HG02943 (cell line): ENCODE data around the gene ARHGEF4.

Experiments
- ATAC-seq: cut with Tn5 transposase; IDR thresholded peaks from one replicate; pipeline ENCODE4 v1.9.1; 2021; ENCODE audit warnings: mild to moderate bottlenecking, low read depth, moderate library complexity; ENCODE audit not compliant: unreplicated experiment

The ARHGEF4 gene

DNA sequence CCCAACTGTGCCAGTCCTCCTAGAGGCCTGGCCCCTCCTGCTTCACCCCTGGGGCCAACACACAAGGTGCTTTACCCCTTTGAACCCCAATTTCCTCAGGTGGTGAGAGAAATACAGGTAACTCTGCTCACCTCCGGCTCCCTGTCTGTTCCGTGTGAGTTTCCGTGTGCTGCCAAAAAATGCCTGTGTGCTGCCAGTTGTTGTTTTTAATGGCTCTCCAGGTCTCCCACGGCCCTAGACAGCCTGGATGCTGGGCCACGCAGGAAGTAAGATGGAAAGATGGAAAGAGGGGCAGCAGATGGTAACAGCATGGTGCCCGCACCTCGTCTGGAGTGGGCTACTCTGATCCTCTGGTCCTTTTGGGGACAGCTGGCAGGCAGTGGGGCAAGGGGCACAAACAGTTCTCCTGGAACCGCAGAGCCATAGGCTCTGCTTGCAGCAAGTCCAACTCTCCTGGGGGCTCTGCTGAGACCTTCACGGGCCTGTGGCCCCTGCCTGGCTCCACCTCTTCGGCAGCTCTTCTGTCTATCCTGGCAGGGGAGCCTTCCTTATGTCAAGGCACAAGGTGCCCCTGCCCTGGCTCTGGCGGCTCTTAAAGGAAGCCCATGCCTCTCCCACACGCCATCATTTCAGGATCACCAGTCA lies 4.3 kb upstream of the ARHGEF4 start:
- no peak for ATAC-seq

DNA sequence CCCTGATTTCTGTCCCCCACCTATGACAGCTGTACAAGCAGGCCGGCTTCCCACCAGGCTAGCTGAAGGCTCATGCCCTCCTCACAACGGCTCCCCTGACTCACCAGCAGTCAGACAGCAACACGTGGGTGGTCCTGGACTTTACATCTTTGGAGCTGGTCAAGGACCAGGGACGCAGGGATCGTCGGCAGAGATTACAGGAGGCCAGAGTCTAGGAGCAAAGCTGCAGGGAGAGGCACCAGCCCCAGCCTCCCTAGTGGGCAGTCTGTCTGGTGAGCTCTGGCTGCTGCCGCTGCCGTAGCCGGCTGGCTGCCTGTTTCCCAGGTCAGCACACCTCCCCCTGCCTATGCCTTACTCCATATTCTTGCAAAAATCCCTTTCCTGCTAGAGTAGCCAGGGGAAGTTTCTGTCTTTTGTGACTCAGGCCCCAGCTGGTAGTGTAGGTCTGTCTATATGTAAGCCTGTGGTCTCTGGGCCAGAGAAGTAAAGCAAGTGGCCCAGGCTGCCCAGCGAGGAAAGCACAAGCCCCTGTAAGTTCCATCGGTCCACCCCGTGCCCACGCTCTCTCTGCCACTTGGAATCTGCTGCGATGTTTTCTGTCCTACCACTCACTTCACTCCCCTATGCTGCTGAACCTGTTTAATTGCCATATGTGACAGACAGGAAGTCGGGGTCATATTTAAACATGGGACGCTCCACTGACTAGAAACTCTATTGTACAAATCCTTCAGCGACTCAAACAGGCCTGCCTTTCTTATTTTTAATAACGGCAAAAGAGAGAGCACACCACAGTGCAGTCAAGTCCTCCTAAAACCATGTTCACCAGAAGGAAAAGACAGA lies 2.4 kb upstream of the ARHGEF4 start:
- no peak for ATAC-seq

DNA sequence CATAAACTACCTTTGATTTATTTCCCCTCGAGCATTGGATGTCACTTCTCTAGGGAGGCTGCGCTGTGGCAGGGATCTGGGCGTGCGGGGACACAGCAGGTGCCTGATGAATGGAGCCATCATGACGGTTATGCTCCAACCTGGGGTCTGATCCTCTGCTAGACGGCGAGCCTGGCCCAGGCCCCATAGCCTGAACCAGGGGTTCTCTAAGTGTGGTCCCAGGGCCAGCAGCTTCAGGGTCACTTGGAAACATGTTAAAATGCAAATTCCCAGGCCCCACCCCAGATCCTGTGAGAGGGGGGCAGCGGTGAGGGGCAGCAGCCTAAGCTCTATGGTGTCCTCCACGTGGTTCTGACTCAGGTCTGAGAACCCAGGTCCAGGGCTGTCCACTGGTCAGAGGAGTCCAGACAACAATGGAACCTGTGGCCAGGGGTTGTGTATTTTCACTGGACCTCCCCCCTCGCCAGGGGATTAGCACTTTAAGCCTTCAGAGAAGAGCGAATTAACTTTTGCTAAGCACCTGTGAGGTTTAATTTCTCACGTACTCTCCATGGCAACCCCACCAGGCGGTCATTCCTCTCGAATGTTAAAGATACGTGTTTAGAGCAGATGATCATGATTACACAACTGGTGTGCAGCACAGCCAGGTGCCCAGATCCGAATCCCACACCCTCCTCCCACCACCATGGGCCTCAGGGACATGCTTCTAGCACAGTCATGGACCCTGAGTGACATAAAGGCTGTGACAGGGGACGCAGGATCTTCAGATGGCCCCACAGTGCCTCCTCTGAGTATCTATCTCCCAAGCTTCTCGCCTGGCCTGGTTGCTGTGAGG lies 1.6 kb upstream of the ARHGEF4 start:
- no peak for ATAC-seq

DNA sequence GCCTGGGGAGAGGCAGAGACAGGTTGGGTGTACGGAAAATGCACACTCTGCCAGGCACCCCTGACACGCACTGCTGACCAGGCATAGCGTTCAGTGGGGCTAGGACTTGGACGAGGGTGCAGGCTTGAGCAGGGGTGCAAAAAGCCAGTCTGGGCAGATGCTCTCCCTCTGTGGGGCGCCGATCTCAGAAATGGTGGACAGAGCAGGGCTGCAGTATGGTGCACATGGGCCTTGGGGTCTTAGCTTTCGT lies 1.0 kb upstream of the ARHGEF4 start:
- no peak for ATAC-seq

DNA sequence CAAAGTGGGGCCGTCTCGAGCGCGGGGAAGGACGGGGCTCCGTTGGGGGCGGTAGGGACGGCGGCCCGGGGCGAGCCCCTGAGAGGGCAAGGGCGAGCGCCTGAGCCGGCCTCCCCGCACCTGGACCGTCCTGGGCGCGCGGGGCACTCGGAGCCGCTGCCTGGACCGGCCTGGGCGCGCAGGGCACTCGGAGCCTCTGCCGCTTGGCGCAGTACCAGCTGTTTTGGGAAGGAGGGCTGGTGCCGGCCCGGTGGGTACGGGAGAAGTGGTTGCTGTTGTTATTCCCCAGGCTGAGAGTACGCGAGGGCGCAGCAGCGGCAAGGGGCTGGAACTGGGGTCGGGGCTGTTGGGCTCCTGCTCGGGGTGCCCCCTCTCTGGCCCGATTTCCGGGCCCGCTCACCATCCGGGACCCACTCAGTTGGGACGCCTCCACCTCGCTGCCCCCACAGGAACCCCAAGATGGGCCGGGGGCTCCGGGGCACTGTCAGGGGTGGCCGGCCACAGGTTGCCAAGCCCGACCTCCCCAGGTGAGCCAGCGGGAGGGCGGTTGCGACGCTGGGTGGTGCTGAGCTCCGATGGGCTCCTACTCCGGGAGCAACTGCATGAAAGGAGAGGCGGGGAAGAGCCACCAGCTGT lies 579 bp downstream of the ARHGEF4 start:
- ATAC-seq = no peak

DNA sequence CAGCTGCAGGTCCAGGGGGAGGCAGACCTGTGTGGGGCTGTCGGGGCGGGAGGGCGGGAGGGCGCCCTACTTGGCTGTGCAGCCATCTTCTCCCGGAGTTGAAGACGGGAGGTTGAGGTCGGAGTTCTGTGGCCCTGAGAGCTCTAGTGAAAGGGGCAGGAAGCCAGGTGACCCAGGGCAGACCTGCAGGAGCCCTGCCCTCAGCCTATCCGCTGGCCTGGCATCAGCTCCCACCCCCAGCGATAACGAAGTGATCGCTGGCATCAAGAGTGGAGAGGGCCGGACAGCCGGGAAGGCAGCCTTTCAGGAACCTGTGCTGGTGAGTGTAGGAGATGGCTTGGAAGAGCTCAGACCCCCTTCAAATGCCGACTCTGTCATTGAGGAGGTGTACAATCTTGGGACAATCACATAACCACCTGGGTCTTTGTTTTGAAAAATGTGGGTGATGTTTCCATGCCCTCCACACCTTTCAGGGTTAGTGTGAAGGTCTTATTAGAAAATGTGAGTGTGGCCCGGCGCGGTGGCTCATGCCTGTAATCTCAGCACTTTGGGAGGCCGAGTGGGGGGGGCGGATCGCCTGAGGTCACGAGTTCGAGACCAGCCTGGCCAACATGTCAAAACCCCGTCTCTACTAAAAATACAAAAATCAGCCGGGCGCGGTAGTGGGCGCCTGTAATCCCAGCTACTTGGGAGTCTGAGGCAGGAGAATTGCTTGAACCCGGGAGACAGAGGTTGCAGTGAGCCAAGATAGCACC lies 1.3 kb downstream of the ARHGEF4 start:
- ATAC-seq = no peak

DNA sequence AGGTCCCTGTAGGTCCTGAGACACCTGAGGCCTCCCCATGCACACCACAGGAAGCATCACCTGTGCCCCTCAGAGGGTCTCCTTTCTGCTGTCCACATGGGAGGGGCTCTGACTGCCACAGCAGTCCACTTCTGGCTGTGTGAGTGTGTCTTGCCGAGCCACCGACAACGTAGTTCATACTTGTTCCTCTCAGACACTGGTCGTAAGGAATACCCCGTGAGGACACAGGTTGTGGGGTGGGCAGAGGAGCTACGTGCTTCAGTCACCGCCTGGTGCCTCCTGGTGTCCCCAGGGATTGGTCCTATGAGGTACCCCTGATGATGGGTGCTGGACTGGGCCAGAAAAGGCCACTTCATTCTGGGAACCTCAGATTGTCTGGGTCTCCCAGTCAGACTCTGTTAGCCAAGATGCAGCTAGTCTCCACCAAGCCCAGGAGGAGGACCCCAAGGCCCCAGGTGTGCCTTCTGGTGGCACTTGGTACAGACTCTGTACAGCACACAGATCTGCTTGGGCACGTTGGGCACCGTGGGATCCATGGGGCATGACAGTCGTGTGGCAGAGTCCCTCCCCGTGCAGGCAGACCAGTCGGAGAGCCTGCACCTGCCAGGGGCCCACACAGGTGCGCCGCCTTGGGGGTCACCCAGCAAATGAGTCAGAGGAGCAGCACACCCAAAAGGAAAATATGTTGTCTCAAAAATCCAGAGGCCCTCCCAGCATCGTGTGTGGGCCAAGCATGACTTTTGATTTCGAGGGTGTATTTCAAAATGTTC lies 2.5 kb downstream of the ARHGEF4 start:
- no peak for ATAC-seq

DNA sequence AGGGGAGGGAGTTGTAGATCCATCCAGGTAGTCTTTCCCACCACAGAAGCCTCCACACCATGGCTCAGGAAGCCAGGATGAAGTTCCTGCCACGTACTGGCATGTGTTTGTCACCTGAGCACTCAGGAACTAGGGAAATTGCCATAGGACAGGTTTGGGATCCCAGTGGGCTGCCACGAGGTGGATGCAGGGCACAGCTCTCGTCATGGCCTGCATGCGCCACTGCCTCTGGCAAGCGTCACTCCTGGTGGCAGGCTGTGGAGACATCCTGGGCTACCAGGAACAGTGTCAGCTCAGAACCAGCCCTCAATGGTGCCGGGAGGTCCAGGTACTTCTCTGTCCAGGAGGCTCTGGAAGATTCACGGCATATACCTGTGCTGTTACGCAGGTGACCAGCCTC lies 3.8 kb downstream of the ARHGEF4 start:
- ATAC-seq = no peak

DNA sequence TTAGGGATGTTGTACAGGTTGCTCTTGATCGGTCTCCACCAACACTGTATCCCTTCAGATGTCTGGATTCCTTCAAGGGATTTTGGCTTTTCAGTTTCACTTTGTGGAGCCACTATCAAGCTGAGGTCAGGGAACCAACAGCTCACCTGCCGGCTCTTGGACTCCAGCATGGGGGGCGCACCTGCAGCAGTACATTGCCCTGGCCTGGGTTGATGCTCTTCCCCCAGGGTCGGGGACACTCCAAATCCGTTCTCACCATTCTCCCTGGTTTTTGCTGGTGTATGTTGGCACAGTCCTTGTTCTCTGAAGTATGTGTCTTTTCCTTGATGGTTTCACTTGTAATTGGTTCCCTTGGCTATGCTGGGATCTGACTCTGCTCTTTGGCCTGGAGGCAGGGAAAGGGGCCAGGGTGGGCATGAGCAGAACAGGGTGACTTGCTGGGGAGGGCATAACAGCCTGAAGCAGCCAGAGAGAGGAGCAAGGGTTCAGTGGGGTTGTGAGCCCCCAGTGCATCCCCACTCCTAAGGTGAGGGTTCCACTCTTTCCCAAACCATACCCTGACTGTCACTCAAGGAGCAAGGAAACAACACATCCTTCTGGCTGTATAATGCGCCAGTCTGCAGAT lies 5.1 kb downstream of the ARHGEF4 start:
- ATAC-seq = no peak

DNA sequence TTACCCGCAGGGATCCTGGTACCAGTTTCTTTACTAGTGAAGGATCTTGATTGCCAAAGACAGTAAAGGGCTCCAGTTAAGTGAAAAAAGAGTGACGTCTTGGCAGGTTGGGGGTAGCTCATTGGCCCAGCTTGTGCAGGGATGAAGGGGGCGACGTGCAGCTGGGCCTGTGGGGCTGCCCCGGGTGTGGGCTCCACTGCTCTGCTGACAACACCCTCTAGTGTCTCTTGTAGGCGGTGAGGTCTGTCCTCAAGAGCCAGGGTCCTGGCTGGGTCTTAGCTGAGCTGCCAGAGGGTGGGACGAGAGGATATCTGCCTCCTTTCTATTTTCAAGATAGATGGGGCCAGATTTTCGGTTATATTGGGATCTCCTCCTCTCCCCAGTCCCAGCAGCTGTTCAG lies 6.1 kb downstream of the ARHGEF4 start:
- ATAC-seq = no peak

DNA sequence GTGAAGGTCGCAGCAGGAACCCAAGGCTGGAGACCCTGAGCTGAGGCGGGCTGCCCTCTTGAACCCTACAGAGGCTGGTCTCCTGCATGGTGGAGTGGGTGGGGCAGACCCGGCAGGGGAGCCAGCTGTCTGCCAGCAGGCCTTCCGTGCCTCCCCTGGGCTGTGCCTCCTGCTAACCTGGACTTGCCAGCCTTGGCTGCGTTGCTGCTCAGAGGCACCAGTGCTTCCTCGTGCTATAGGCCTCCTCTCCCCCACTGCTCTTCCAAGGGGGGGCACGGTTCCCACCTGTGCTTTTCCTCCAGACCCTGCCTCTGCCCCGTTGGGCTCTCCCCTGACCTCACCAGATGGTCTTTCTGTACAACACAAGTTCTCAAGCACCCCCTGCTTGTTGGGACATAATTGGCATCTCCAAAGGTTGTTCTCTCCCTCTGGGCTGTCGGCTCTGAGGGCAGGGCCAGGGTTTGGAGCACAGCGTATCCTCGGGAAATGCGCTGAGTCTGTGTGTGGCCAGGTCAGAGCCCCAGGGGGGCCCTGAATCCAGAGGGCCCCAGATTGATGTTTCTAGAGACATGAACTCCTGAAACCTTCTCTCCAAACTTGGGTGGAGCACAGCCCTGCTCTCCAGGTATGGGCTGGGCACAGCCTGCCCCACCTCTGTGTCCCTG lies 6.7 kb downstream of the ARHGEF4 start:
- ATAC-seq = no peak

DNA sequence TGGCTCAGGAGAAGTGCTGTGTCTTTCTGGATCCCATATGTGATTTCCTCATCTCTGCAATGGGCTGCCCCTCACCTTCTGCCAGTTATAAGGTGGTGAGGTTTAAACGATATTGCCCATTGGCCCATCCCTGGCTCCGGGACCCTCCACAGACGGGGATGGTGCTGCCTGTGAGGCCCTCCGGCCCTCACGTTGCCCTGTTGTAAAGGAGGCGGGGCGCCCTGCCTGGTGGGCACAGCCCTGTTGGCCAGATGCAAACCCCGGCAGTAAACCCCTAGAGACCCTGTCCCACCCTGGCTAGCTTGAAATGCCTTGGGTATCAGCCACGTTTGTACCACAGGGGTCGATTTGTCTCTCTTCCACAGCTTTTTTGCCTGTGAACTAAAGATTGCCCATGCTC lies 7.4 kb downstream of the ARHGEF4 start:
- ATAC-seq = no peak

DNA sequence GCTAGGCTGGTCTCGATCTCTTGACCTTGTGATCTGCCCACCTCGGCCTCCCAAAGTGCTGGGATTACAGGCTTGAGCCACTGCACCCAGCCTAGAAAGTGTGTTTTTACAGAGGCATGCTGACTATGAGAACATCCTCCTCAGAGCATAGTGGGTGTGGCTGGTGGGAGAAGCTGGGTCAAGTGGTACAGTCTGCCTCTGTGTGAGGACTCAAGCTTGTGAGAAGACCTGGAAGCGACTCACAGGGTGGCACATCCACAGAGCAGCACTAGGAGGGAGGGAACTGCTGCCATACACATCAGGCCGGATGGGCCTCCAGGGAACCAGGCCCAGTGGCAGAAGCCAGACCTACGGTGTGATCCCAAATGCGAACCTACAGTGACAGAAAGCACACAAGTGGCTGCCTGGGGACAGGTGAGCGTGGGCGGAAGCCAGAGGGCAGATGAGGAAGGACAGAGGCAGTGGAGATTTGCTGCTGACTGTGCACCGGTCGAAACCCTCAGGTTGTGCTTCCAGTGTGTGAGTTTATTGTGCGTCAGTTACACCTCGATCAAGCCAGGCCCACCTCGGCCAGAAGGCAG lies 8.9 kb downstream of the ARHGEF4 start:
- no peak for ATAC-seq

DNA sequence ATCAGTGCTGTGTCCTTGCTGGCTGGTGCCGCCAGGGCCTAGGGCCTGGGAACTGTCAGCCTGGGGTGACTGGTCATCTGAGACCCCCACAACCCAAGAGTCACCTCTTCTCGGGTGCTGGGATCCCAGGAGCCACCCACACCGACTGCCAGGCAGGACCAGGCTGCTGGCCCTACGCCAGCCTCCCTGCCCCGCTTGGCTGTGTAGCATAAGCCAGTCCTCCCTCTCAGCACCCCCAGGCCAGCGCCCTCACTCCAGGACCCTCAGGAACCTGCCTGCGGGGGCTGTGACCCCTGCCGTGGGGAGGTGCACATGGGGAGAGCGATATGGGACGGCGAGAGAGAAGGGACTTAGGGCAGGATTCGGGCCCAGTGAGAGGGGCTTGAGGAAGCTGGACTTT lies 9.5 kb downstream of the ARHGEF4 start:
- ATAC-seq = no peak

DNA sequence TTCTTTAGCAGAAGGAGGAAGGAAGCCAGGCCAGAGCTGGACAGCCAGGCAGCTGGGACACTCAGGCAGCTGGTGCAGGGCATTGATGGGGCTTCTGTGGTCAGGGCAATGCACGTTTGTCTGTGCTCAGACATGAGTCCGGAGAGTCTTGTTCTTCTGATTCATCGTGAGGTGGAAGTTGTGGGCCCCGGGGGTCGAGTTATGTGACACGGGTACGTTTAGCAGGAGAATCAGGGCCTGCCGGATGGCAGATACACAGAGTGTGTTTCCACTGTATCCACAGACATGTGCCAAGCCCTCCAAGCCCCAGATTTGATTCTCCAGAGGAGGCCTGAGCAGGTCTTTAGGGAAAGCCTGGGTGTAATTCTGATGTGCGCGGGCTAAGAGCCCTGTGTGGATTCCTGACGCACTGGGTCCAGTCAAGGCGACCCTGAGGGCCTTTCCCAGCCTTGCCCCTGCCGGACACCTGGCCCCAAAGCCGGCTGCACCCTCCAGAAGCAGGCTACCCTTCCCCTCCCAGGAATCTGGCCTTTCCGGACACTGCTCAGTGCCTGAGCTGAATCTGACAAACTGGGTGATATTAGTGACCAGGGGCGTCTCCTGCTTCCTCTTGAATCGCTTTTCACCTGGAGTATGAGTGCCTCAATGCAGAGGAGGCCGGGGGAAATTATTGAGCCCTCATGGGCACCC lies 10.1 kb downstream of the ARHGEF4 start:
- no peak for ATAC-seq

DNA sequence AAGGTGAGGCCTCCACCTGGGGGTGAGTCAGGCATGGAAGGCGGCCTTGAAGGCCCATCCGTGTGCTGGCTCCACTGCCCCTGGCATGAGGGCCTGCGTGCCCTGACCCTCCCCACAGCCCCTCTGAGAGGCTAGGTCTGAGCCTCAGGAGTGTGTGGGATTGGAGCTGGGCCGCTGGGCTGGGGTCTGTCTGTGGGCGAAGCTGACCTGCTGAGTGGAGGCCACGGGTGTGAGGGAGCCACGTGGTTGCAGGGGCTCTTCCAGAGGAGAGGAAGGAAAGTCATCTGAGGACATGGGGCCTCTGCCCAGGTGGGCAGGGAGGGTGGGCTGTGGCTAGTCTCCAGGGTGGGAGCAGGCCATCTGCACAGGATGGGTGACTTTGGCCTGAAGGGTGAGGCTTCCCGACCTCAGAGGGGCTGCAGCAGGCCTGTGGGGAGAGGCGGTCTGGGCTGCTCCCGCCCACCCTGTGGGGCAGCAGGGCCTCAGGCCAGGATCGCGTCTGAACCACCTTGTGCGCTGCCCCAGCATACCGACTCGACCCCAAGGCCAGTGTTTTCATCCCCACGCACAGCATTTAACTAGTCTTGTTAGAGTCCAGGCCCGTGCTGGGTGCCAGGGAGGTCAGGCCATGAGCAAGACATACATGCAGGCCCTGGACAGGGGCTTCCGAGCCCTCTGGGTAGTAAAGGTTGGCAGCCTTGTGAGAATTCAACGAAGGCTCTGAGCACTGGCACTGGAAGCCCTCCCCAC lies 11.2 kb downstream of the ARHGEF4 start:
- ATAC-seq = no peak

DNA sequence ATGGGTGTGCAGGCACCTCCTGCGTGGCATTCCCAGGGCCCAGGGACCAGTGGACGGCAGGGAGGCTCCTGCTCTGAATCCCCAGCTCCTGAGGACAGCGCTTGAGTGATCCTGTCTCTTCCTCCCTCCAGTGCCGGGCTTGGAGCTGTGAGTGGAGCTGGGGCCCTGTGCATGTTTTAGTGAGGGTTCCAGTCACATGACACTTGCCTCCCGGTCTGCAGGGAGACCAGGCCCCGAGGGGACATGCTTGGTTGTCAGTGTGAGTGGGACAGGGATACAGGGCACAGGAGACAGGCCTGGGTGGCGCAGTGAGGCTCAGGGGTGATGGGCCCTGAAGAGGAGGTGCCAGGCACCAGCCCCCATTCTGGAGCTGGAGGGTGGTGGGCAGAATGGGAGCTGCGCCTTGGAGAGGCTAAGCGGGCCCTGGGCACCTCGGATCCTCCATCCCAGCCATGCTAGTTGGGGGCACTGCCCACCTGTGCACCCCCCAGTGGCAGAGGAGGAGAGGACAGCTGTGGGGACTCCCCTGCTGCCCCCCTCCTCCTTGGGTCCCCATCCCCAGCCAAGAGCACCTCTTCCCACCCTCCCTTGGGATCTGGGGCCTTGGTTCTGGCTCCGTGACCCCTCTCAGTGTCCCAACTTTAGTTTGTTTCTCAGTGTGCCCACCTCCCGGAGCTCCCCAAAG lies 12.0 kb downstream of the ARHGEF4 start:
- no peak for ATAC-seq
